CD4-positive, CD25-positive, alpha-beta regulatory T cell (primary cell): Measurements from ENCODE around the gene ACTG2. TPM values are rescaled to one million over a fixed set of nuclear protein-coding genes. Genes with fewer than 3 reads are reported as not detected.

Experiments
- ATAC-seq, 2 donors: fragments of 150-1000 bp; cut with Tn5 transposase; one replicate each; pipeline ENCODE4 v1.10.0; 2021; ENCODE audit warnings: low read depth in 2 of 2, moderate number of reproducible peaks in 2 of 2, moderate library complexity in 1 of 2
- DNase-seq, 3 donors: peaks; one replicate each; pipeline versions ENCODE4 v3.0.0 to v3.0.0-alpha.2; 2012 to 2022; ENCODE audit warnings: mixed read lengths in 1 of 3
- H3K27ac ChIP-seq: one replicate; pipeline ENCODE4 v1.7.0; 2013; ENCODE audit warnings: mild to moderate bottlenecking, low read length; ENCODE audit not compliant: insufficient read depth, poor library complexity, severe bottlenecking
- H3K27me3 ChIP-seq: one replicate; pipeline ENCODE4 v1.7.0; 2013; ENCODE audit warnings: low read length; ENCODE audit not compliant: control insufficient read depth, insufficient read depth
- H3K36me3 ChIP-seq: one replicate; pipeline ENCODE4 v1.7.0; 2013; ENCODE audit warnings: mild to moderate bottlenecking, low read length, moderate library complexity; ENCODE audit not compliant: control insufficient read depth, insufficient read depth
- H3K4me1 ChIP-seq: 2 replicates; pipeline ENCODE4 v1.7.0; 2013; ENCODE audit warnings: mild to moderate bottlenecking, low read length; ENCODE audit not compliant: insufficient read depth, control insufficient read depth, poor library complexity, severe bottlenecking
- H3K4me3 ChIP-seq: one replicate; pipeline ENCODE4 v1.7.0; 2013; ENCODE audit warnings: low read depth, mild to moderate bottlenecking, low read length, moderate library complexity
- H3K9me3 ChIP-seq, 2 experiments: 1 replicate in 1 of 2; 2 replicates in 1 of 2; pipeline ENCODE4 v1.7.0; 2013; ENCODE audit warnings: low read length in 2 of 2, mild to moderate bottlenecking in 1 of 2, moderate library complexity in 1 of 2; ENCODE audit not compliant: control insufficient read depth in 2 of 2
- H3K27ac Mint-ChIP-seq, 3 donors: one replicate each; pipeline ENCODE4 v1.8.0; 2020 to 2022; ENCODE audit warnings: mild to moderate bottlenecking in 3 of 3, mixed read lengths in 3 of 3, moderate library complexity in 2 of 3
- H3K27me3 Mint-ChIP-seq: one replicate; pipeline ENCODE4 v1.8.0; 2022; ENCODE audit warnings: mild to moderate bottlenecking, mixed read lengths
- H3K36me3 Mint-ChIP-seq: one replicate; pipeline ENCODE4 v1.8.0; 2020; ENCODE audit warnings: mixed read lengths
- H3K4me1 Mint-ChIP-seq, 4 donors: one replicate each; pipeline ENCODE4 v1.8.0; 2020 to 2022; ENCODE audit warnings: mixed read lengths in 4 of 4, mild to moderate bottlenecking in 1 of 4
- H3K4me3 Mint-ChIP-seq, 4 donors: one replicate each; pipeline ENCODE4 v1.8.0; 2020 to 2022; ENCODE audit warnings: mild to moderate bottlenecking in 4 of 4, mixed read lengths in 4 of 4, moderate library complexity in 3 of 4
- H3K9me3 Mint-ChIP-seq, 7 donors: one replicate each; pipeline ENCODE4 v1.8.0; 2020 to 2022; ENCODE audit warnings: mixed read lengths in 7 of 7, mild to moderate bottlenecking in 3 of 7, moderate library complexity in 2 of 7
- polyA plus RNA-seq, 4 donors: library from polyadenylated mRNA; unstranded; fragments of 300-500 nt; fragmentation: Illumina TruSeq; gene quantifications; one replicate each; pipeline ENCODE4 v1.2.3, GENCODE V29; 2021
- total RNA-seq: library from RNA; stranded (reverse); gene quantifications from one replicate; pipeline ENCODE4 v1.2.3, GENCODE V29; 2022

The ACTG2 gene
- total and polyA plus RNA-seq, 5 donors from 2014 or later: 0.64 to 6.6 (median 2.8) TPM

- peaks cover 0 to 46% (median 31%) of the 10 kb centered on the region in 4 donors for H3K4me1 Mint-ChIP-seq
- peaks cover 0 to 6% (median 0%) of the 10 kb centered on the region in 7 donors for H3K9me3 Mint-ChIP-seq
- no peak for DNase-seq
- H3K27me3 ChIP-seq: no peaks in the 10 kb centered on the region
- peaks cover 36% of the 10 kb centered on the region for H3K36me3 ChIP-seq
- H3K27ac ChIP-seq: no peak overlapping the region
- H3K4me1 ChIP-seq: peaks cover 12% of the 10 kb centered on the region
- peaks cover 41% of the 10 kb centered on the region for H3K36me3 Mint-ChIP-seq
- H3K4me3 Mint-ChIP-seq: no peak overlapping the region
- no peaks in the 10 kb centered on the region for H3K27me3 Mint-ChIP-seq
- no peaks in the 10 kb centered on the region for H3K9me3 ChIP-seq
- H3K4me3 ChIP-seq: no peak overlapping the region
- ATAC-seq: no peak
- no peak overlapping the region for H3K27ac Mint-ChIP-seq
These were observed 68.5 kb downstream of the ACTG2 start for GRCh38 chr2:73961274-73961673.

GRCh38 chr2:73961823-73962615, 69.2 kb downstream of the ACTG2 start:
- no peak overlapping the region for H3K27ac ChIP-seq
- H3K27me3 Mint-ChIP-seq: no peaks in the 10 kb centered on the region
- H3K36me3 Mint-ChIP-seq: peaks cover 33% of the 10 kb centered on the region
- H3K4me1 Mint-ChIP-seq: peaks cover 0 to 42% (median 29%) of the 10 kb centered on the region in 4 donors
- H3K9me3 Mint-ChIP-seq: peaks cover 0 to 6% (median 0%) of the 10 kb centered on the region in 7 donors
- no peak overlapping the region for H3K4me3 Mint-ChIP-seq
- H3K36me3 ChIP-seq: peaks cover 29% of the 10 kb centered on the region
- peaks cover 12% of the 10 kb centered on the region for H3K4me1 ChIP-seq
- DNase-seq (no peak), ATAC-seq (no peak)
- H3K9me3 ChIP-seq: no peaks in the 10 kb centered on the region
- H3K27ac Mint-ChIP-seq: peak overlapping the region in 1 of 3 donors; percentile 32
- no peak overlapping the region for H3K4me3 ChIP-seq
- no peaks in the 10 kb centered on the region for H3K27me3 ChIP-seq

GRCh38 chr2:73962798-73963197, 70.0 kb downstream of the ACTG2 start:
- Mint-ChIP-seq H3K4me1 (peaks cover 0 to 40% (median 24%) of the 10 kb centered on the region in 4 donors), H3K36me3 (peaks cover 31% of the 10 kb centered on the region), H3K27ac (peak overlapping the region in 1 of 3 donors; percentile 76), H3K4me3 (no peak overlapping the region), H3K9me3 (peaks cover 0 to 6% (median 0%) of the 10 kb centered on the region in 7 donors), H3K27me3 (no peaks in the 10 kb centered on the region)
- Histone ChIP-seq H3K27ac (no peak overlapping the region), H3K4me3 (no peak overlapping the region), H3K36me3 (peaks cover 25% of the 10 kb centered on the region), H3K9me3 (no peaks in the 10 kb centered on the region), H3K4me1 (peaks cover 12% of the 10 kb centered on the region), H3K27me3 (no peaks in the 10 kb centered on the region)
- DNase-seq (no peak), ATAC-seq (no peak)

- Mint-ChIP-seq H3K9me3 (peaks cover 0 to 6% (median 0%) of the 10 kb centered on the region in 7 donors), H3K27me3 (no peaks in the 10 kb centered on the region), H3K36me3 (peaks cover 23% of the 10 kb centered on the region), H3K4me1 (peaks cover 0 to 43% (median 21%) of the 10 kb centered on the region in 4 donors), H3K27ac (peak overlapping the region; percentile 53 to 91 (median 73)), H3K4me3 (peak overlapping the region; percentile 20 to 85 (median 69))
- Histone ChIP-seq H3K4me3 (peak overlapping the region; percentile 71), H3K27me3 (no peaks in the 10 kb centered on the region), H3K27ac (peak overlapping the region; percentile 19), H3K4me1 (peaks cover 12% of the 10 kb centered on the region), H3K9me3 (no peaks in the 10 kb centered on the region), H3K36me3 (peaks cover 17% of the 10 kb centered on the region)
- ATAC-seq: peak; percentile 65 to 68
- peak in 1 of 3 donors; percentile 56 for DNase-seq
These were observed 70.7 kb downstream of the ACTG2 start for GRCh38 chr2:73963385-73964120.

GRCh38 chr2:73964223-73964622, 71.4 kb downstream of the ACTG2 start:
- Histone ChIP-seq H3K9me3 (no peaks in the 10 kb centered on the region), H3K27ac (no peak overlapping the region), H3K36me3 (peaks cover 11% of the 10 kb centered on the region), H3K4me1 (peaks cover 12% of the 10 kb centered on the region), H3K4me3 (peak overlapping the region; percentile 71), H3K27me3 (no peaks in the 10 kb centered on the region)
- Mint-ChIP-seq H3K4me1 (peaks cover 0 to 49% (median 23%) of the 10 kb centered on the region in 4 donors), H3K4me3 (peak overlapping the region; percentile 20 to 85 (median 69)), H3K27me3 (no peaks in the 10 kb centered on the region), H3K9me3 (peaks cover 0 to 6% (median 0%) of the 10 kb centered on the region in 7 donors), H3K36me3 (peaks cover 17% of the 10 kb centered on the region), H3K27ac (peak overlapping the region; percentile 53 to 91 (median 73))
- DNase-seq (no peak), ATAC-seq (no peak)

GRCh38 chr2:73965053-73965452, 72.2 kb downstream of the ACTG2 start:
- DNase-seq (no peak), ATAC-seq (no peak)
- Mint-ChIP-seq H3K9me3 (peaks cover 0 to 6% (median 0%) of the 10 kb centered on the region in 7 donors), H3K27ac (peak overlapping the region in 2 of 3 donors; percentile 28 to 91), H3K4me1 (peaks cover 2 to 56% (median 27%) of the 10 kb centered on the region in 4 donors), H3K4me3 (peak overlapping the region in 2 of 4 donors; percentile 7 to 66), H3K36me3 (peaks cover 10% of the 10 kb centered on the region), H3K27me3 (no peaks in the 10 kb centered on the region)
- H3K27ac ChIP-seq: no peak overlapping the region
- peaks cover 14% of the 10 kb centered on the region for H3K4me1 ChIP-seq
- H3K9me3 ChIP-seq: no peaks in the 10 kb centered on the region
- H3K4me3 ChIP-seq: no peak overlapping the region
- H3K36me3 ChIP-seq: peaks cover 3% of the 10 kb centered on the region
- no peaks in the 10 kb centered on the region for H3K27me3 ChIP-seq

GRCh38 chr2:73968357-73968937, 75.6 kb downstream of the ACTG2 start:
- H3K36me3 Mint-ChIP-seq: no peaks in the 10 kb centered on the region
- Histone ChIP-seq H3K9me3 (no peaks in the 10 kb centered on the region), H3K4me1 (peaks cover 38% of the 10 kb centered on the region), H3K27ac (no peak overlapping the region), H3K4me3 (no peak overlapping the region), H3K36me3 (no peaks in the 10 kb centered on the region), H3K27me3 (no peaks in the 10 kb centered on the region)
- peak overlapping the region in 1 of 4 donors; percentile 35 for H3K4me3 Mint-ChIP-seq
- H3K27ac Mint-ChIP-seq: peak overlapping the region in 1 of 3 donors; percentile 95
- ATAC-seq (no peak), DNase-seq (no peak)
- H3K27me3 Mint-ChIP-seq: no peaks in the 10 kb centered on the region
- peaks cover 0 to 2% (median 0%) of the 10 kb centered on the region in 7 donors for H3K9me3 Mint-ChIP-seq
- H3K4me1 Mint-ChIP-seq: peaks cover 24 to 76% (median 41%) of the 10 kb centered on the region in 4 donors
